ENCODE measurements around the gene FOXN4.
"Not testable (repeated sequence)": the region's sequence is repeated elsewhere in the genome, so short reads cannot be mapped to it uniquely, and the experiment has no call there.

FOXN4 gene

GRCh38 chr12:109334887-109335286, 25.8 kb upstream of the FOXN4 start:
- Histone ChIP-seq H3K4me1 (ENCODE audit: control insufficient read depth, insufficient read depth, low read length, poor library complexity, severe bottlenecking) (no peaks in the 10 kb centered on the region), H3K4me3 (ENCODE audit: insufficient read depth, low read depth, low read length, poor library complexity, severe bottlenecking) (no peak overlapping the region), H3K36me3 (ENCODE audit: control insufficient read depth, insufficient read depth, low read length) (no peaks in the 10 kb centered on the region), H3K27ac (ENCODE audit: insufficient read depth, low read length, poor library complexity, severe bottlenecking) (no peak overlapping the region), H3K9me3 (ENCODE audit: control insufficient read depth, low read length) (no peaks in the 10 kb centered on the region), H3K27me3 (replicated peaks; ENCODE audit: control insufficient read depth, insufficient read depth, low read length, poor library complexity, severe bottlenecking) (no peaks in the 10 kb centered on the region)
- DNase-seq, result no peak

GRCh38 chr12:109331301-109331952, 22.3 kb upstream of the FOXN4 start:
- no peaks in the 10 kb centered on the region for H3K4me1 ChIP-seq (ENCODE audit: control insufficient read depth, insufficient read depth, low read length, poor library complexity, severe bottlenecking)
- no peaks in the 10 kb centered on the region for H3K36me3 ChIP-seq (ENCODE audit: control insufficient read depth, insufficient read depth, low read length)
- no peaks in the 10 kb centered on the region for H3K27me3 ChIP-seq (replicated peaks; ENCODE audit: control insufficient read depth, insufficient read depth, low read length, poor library complexity, severe bottlenecking)
- no peak for DNase-seq
- H3K4me3 ChIP-seq (ENCODE audit: insufficient read depth, low read depth, low read length, poor library complexity, severe bottlenecking), result no peak overlapping the region
- no peak overlapping the region for H3K27ac ChIP-seq (ENCODE audit: insufficient read depth, low read length, poor library complexity, severe bottlenecking)
- H3K9me3 ChIP-seq (ENCODE audit: control insufficient read depth, low read length), result no peaks in the 10 kb centered on the region

GRCh38 chr12:109330282-109331230, 21.5 kb upstream of the FOXN4 start:
- H3K9me3 ChIP-seq (ENCODE audit: control insufficient read depth, low read length), result no peaks in the 10 kb centered on the region
- H3K4me3 ChIP-seq (ENCODE audit: insufficient read depth, low read depth, low read length, poor library complexity, severe bottlenecking), result no peak overlapping the region
- DNase-seq, result no peak
- no peaks in the 10 kb centered on the region for H3K27me3 ChIP-seq (replicated peaks; ENCODE audit: control insufficient read depth, insufficient read depth, low read length, poor library complexity, severe bottlenecking)
- H3K36me3 ChIP-seq (ENCODE audit: control insufficient read depth, insufficient read depth, low read length), result no peaks in the 10 kb centered on the region
- H3K4me1 ChIP-seq (ENCODE audit: control insufficient read depth, insufficient read depth, low read length, poor library complexity, severe bottlenecking), result no peaks in the 10 kb centered on the region
- H3K27ac ChIP-seq (ENCODE audit: insufficient read depth, low read length, poor library complexity, severe bottlenecking), result no peak overlapping the region

- no peak for DNase-seq
- no peak overlapping the region for H3K27ac ChIP-seq (ENCODE audit: insufficient read depth, low read length, poor library complexity, severe bottlenecking)
- H3K4me3 ChIP-seq (ENCODE audit: insufficient read depth, low read depth, low read length, poor library complexity, severe bottlenecking), result no peak overlapping the region
- H3K4me1 ChIP-seq (ENCODE audit: control insufficient read depth, insufficient read depth, low read length, poor library complexity, severe bottlenecking), result no peaks in the 10 kb centered on the region
- no peaks in the 10 kb centered on the region for H3K36me3 ChIP-seq (ENCODE audit: control insufficient read depth, insufficient read depth, low read length)
- no peaks in the 10 kb centered on the region for H3K9me3 ChIP-seq (ENCODE audit: control insufficient read depth, low read length)
- H3K27me3 ChIP-seq (replicated peaks; ENCODE audit: control insufficient read depth, insufficient read depth, low read length, poor library complexity, severe bottlenecking), result no peaks in the 10 kb centered on the region
Measured at GRCh38 chr12:109329686-109330085, 20.6 kb upstream of the FOXN4 start.

GRCh38 chr12:109329003-109329402, 19.9 kb upstream of the FOXN4 start:
- no peak for DNase-seq
- no peaks in the 10 kb centered on the region for H3K27me3 ChIP-seq (replicated peaks; ENCODE audit: control insufficient read depth, insufficient read depth, low read length, poor library complexity, severe bottlenecking)
- H3K27ac ChIP-seq (ENCODE audit: insufficient read depth, low read length, poor library complexity, severe bottlenecking), result no peak overlapping the region
- H3K9me3 ChIP-seq (ENCODE audit: control insufficient read depth, low read length), result no peaks in the 10 kb centered on the region
- no peak overlapping the region for H3K4me3 ChIP-seq (ENCODE audit: insufficient read depth, low read depth, low read length, poor library complexity, severe bottlenecking)
- no peaks in the 10 kb centered on the region for H3K36me3 ChIP-seq (ENCODE audit: control insufficient read depth, insufficient read depth, low read length)
- H3K4me1 ChIP-seq (ENCODE audit: control insufficient read depth, insufficient read depth, low read length, poor library complexity, severe bottlenecking), result no peaks in the 10 kb centered on the region

- H3K36me3 ChIP-seq (ENCODE audit: control insufficient read depth, insufficient read depth, low read length); H3K4me1 ChIP-seq (ENCODE audit: control insufficient read depth, insufficient read depth, low read length, poor library complexity, severe bottlenecking); DNase-seq; H3K27me3 ChIP-seq (replicated peaks; ENCODE audit: control insufficient read depth, insufficient read depth, low read length, poor library complexity, severe bottlenecking); H3K27ac ChIP-seq (ENCODE audit: insufficient read depth, low read length, poor library complexity, severe bottlenecking); H3K4me3 ChIP-seq (ENCODE audit: insufficient read depth, low read depth, low read length, poor library complexity, severe bottlenecking); H3K9me3 ChIP-seq (ENCODE audit: control insufficient read depth, low read length): not testable (repeated sequence)
Measured at GRCh38 chr12:109321294-109321693, 12.2 kb upstream of the FOXN4 start.

GRCh38 chr12:109310247-109311125, 1.4 kb upstream of the FOXN4 start:
- no peaks in the 10 kb centered on the region for H3K36me3 ChIP-seq (ENCODE audit: control insufficient read depth, insufficient read depth, low read length)
- no peak for DNase-seq
- no peak overlapping the region for H3K27ac ChIP-seq (ENCODE audit: insufficient read depth, low read length, poor library complexity, severe bottlenecking)
- H3K4me3 ChIP-seq (ENCODE audit: insufficient read depth, low read depth, low read length, poor library complexity, severe bottlenecking), result peak overlapping the region; percentile 41
- peaks cover 5% of the 10 kb centered on the region for H3K4me1 ChIP-seq (ENCODE audit: control insufficient read depth, insufficient read depth, low read length, poor library complexity, severe bottlenecking)
- no peaks in the 10 kb centered on the region for H3K9me3 ChIP-seq (ENCODE audit: control insufficient read depth, low read length)
- H3K27me3 ChIP-seq (replicated peaks; ENCODE audit: control insufficient read depth, insufficient read depth, low read length, poor library complexity, severe bottlenecking), result peaks cover 17% of the 10 kb centered on the region

- no peak for DNase-seq
- peak overlapping the region; percentile 45 for H3K4me3 ChIP-seq (ENCODE audit: insufficient read depth, low read depth, low read length, poor library complexity, severe bottlenecking)
- no peak overlapping the region for H3K27ac ChIP-seq (ENCODE audit: insufficient read depth, low read length, poor library complexity, severe bottlenecking)
- peaks cover 17% of the 10 kb centered on the region for H3K27me3 ChIP-seq (replicated peaks; ENCODE audit: control insufficient read depth, insufficient read depth, low read length, poor library complexity, severe bottlenecking)
- peaks cover 5% of the 10 kb centered on the region for H3K4me1 ChIP-seq (ENCODE audit: control insufficient read depth, insufficient read depth, low read length, poor library complexity, severe bottlenecking)
- no peaks in the 10 kb centered on the region for H3K36me3 ChIP-seq (ENCODE audit: control insufficient read depth, insufficient read depth, low read length)
- no peaks in the 10 kb centered on the region for H3K9me3 ChIP-seq (ENCODE audit: control insufficient read depth, low read length)
Measured at GRCh38 chr12:109309381-109310246, 530 bp upstream of the FOXN4 start.

- no peaks in the 10 kb centered on the region for H3K36me3 ChIP-seq (ENCODE audit: control insufficient read depth, insufficient read depth, low read length)
- peaks cover 17% of the 10 kb centered on the region for H3K27me3 ChIP-seq (replicated peaks; ENCODE audit: control insufficient read depth, insufficient read depth, low read length, poor library complexity, severe bottlenecking)
- no peak for DNase-seq
- peaks cover 5% of the 10 kb centered on the region for H3K4me1 ChIP-seq (ENCODE audit: control insufficient read depth, insufficient read depth, low read length, poor library complexity, severe bottlenecking)
- no peak overlapping the region for H3K4me3 ChIP-seq (ENCODE audit: insufficient read depth, low read depth, low read length, poor library complexity, severe bottlenecking)
- no peaks in the 10 kb centered on the region for H3K9me3 ChIP-seq (ENCODE audit: control insufficient read depth, low read length)
- H3K27ac ChIP-seq (ENCODE audit: insufficient read depth, low read length, poor library complexity, severe bottlenecking), result no peak overlapping the region
Measured at GRCh38 chr12:109307051-109307450, 2.0 kb downstream of the FOXN4 start.
